Panc1 (cell line): ENCODE results near the gene UNC93B1. TPM values are rescaled to one million over a fixed set of nuclear protein-coding genes. Genes with fewer than 3 reads are reported as not detected.

Source experiments
- ATAC-seq: fragments of 200-7000 bp; cut with Tn5 transposase; 2 replicates; pipeline ENCODE4 v1.9.1; 2020; ENCODE audit warnings: mild to moderate bottlenecking, moderate library complexity
- BruUV-seq: library from RNA; stranded (reverse); fragments of 400-500 nt; replicated peaks from 2 replicates; lab custom pipeline; 2021; lab: Mats Ljungman, UMichigan
- CTCF ChIA-PET: fragments of 300-600 bp; sonication (Branson Sonifier 250); formaldehyde crosslinking; loops from one replicate; lab custom pipeline; 2022; ENCODE audit warnings: antibody characterized with exemption; lab: Charles Lee
- POLR2A ChIA-PET: fragments of 300-600 bp; sonication (Branson Sonifier 250); formaldehyde crosslinking; loops from one replicate; lab custom pipeline; 2022; ENCODE audit warnings: antibody characterized with exemption; lab: Charles Lee
- DNase-seq: peaks from one replicate; pipeline ENCODE4 v3.0.0-alpha.2; 2010; ENCODE audit warnings: low read depth, low spot score
- H3K27ac ChIP-seq: 2 replicates; pipeline ENCODE4 v1.5.1; 2011; ENCODE audit warnings: mild to moderate bottlenecking, low read length, inconsistent platforms
- H3K27me3 ChIP-seq: fragments of 200-500 bp; sonication (Bioruptor generic); 2 replicates; pipeline ENCODE4 v1.6.0; 2014; ENCODE audit warnings: low read length, inconsistent platforms; ENCODE audit not compliant: control insufficient read depth, insufficient read depth
- H3K36me3 ChIP-seq: fragments of 200-500 bp; sonication (Bioruptor generic); 2 replicates; pipeline ENCODE4 v1.5.1; 2014; ENCODE audit warnings: inconsistent platforms, mild to moderate bottlenecking, low read length, moderate library complexity; ENCODE audit not compliant: control insufficient read depth, insufficient read depth
- H3K4me1 ChIP-seq: 2 replicates; pipeline ENCODE4 v1.5.1; 2011; ENCODE audit warnings: inconsistent platforms, mild to moderate bottlenecking, low read length, moderate library complexity; ENCODE audit not compliant: control insufficient read depth, insufficient read depth
- H3K4me3 ChIP-seq, 2 experiments: 2 replicates each; pipeline ENCODE4 v1.5.1; 2011 to 2012; ENCODE audit warnings: low read depth in 2 of 2, low read length in 2 of 2, mild to moderate bottlenecking in 2 of 2, inconsistent platforms in 1 of 2, moderate library complexity in 1 of 2
- H3K9me3 ChIP-seq: fragments of 200-500 bp; sonication (Bioruptor generic); 2 replicates; pipeline ENCODE4 v1.5.1; 2014; ENCODE audit warnings: low read depth, mild to moderate bottlenecking, inconsistent platforms, low read length, moderate library complexity; ENCODE audit not compliant: control insufficient read depth, insufficient read depth
- POLR2AphosphoS5 ChIP-seq: IDR thresholded peaks from 2 replicates; pipeline ENCODE4 v1.6.1; 2012; ENCODE audit warnings: mild to moderate bottlenecking, low read depth, low read length, moderate library complexity
- TCF7L2 ChIP-seq: IDR thresholded peaks from 2 replicates; pipeline ENCODE4 v1.6.1; 2011; ENCODE audit warnings: mild to moderate bottlenecking, low read depth, low read length, inconsistent platforms
- in situ Hi-C: cut with HindIII; loops from 2 replicates; pipeline ENCODE4 v1.10.0; 2016; ENCODE audit warnings: low sequenced_read_pairs, low pct_unique_long_range_greater_than_20kb
- intact Hi-C: fragments of 100-400 bp; cut with micrococcal nuclease; formaldehyde crosslinking; loops from one replicate; pipeline ENCODE4 v1.10.0; 2022; ENCODE audit not compliant: unreplicated experiment
- total RNA-seq: library from RNA; stranded (reverse); gene quantifications from one replicate; pipeline ENCODE4 v1.2.1, GENCODE V29; 2021; ENCODE audit not compliant: unreplicated experiment
- TF ChIP-seq, protein P1 (sequence below), 2 experiments: IDR thresholded peaks; 2 replicates each; pipeline ENCODE4 v1.6.1; 2011 to 2012; ENCODE audit warnings: low read depth in 2 of 2, control low read depth in 1 of 2, low read length in 1 of 2, mild to moderate bottlenecking in 1 of 2, moderate library complexity in 1 of 2; ENCODE audit not compliant: insufficient read depth in 1 of 2

The UNC93B1 gene
- total RNA-seq, 1 experiment from 2014 or later, result 54.1 TPM

DNA sequence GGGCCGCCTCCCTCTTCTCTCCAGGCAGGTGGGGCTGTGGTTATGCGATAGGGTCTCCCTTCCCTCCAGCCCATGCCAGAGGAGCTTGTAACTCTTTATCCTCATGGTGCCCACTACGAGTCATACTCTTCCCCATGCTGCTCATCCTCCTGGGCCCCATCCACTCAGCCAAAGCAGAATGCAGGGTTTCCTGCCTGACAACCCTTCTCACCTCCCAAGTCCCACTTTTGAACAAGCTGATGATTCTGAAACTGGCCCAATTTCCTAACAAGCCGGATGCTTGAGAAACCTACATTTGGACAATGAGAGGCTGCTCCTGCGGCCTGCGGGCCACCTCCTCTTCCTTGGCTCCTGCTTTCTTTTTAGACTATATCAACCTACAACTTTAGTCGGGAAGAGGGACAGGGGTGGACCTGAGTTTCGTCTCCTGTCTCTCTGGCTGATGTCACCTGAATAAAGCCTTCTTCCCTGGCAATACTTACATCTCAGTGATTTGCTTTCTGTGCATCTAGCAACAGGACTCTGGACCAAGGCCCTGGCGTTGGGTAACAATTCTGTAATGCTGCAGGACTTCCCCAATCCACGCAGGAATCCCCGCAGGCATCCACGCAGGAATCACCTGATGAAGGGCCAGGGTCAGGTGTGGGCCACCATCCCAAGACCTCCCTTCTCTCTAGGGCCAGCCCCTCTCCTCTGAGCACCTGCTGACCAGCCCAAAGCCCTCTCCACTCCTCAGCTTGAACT, 25.1 kb upstream of the UNC93B1 start:
- H3K36me3 ChIP-seq, result no peaks in the 10 kb centered on the region
- peaks cover 31% of the 10 kb centered on the region for H3K4me1 ChIP-seq
- ChIA-PET CTCF (interaction anchor here (0.6 kb wide), 1 partner anchor 761 kb away, joined by 3 read pairs; no protein-coding TSS in a partner anchor), POLR2A (no interaction called here)
- no TSS peak for BruUV-seq
- peak overlapping the region; percentile 89 to 91 for H3K4me3 ChIP-seq
- intact Hi-C loops (no loop called here), in situ Hi-C loops (no loop called here)
- DNase-seq, result no peak
- no peaks in the 10 kb centered on the region for H3K9me3 ChIP-seq
- H3K27ac ChIP-seq, result peak overlapping the region; percentile 91
- H3K27me3 ChIP-seq, result no peaks in the 10 kb centered on the region
- ATAC-seq, result no peak
- TF ChIP-seq, protein P1, sequence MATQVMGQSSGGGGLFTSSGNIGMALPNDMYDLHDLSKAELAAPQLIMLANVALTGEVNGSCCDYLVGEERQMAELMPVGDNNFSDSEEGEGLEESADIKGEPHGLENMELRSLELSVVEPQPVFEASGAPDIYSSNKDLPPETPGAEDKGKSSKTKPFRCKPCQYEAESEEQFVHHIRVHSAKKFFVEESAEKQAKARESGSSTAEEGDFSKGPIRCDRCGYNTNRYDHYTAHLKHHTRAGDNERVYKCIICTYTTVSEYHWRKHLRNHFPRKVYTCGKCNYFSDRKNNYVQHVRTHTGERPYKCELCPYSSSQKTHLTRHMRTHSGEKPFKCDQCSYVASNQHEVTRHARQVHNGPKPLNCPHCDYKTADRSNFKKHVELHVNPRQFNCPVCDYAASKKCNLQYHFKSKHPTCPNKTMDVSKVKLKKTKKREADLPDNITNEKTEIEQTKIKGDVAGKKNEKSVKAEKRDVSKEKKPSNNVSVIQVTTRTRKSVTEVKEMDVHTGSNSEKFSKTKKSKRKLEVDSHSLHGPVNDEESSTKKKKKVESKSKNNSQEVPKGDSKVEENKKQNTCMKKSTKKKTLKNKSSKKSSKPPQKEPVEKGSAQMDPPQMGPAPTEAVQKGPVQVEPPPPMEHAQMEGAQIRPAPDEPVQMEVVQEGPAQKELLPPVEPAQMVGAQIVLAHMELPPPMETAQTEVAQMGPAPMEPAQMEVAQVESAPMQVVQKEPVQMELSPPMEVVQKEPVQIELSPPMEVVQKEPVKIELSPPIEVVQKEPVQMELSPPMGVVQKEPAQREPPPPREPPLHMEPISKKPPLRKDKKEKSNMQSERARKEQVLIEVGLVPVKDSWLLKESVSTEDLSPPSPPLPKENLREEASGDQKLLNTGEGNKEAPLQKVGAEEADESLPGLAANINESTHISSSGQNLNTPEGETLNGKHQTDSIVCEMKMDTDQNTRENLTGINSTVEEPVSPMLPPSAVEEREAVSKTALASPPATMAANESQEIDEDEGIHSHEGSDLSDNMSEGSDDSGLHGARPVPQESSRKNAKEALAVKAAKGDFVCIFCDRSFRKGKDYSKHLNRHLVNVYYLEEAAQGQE (IDR thresholded peaks at IDR 0.05; ENCODE audit: insufficient read depth in 1 of 2, low read depth in 2 of 2, low read length in 1 of 2), result no peak
- TF ChIP-seq POLR2AphosphoS5, result 0 out of 2 replicates have a peak, but pooled peaks have one; percentile 24

DNA sequence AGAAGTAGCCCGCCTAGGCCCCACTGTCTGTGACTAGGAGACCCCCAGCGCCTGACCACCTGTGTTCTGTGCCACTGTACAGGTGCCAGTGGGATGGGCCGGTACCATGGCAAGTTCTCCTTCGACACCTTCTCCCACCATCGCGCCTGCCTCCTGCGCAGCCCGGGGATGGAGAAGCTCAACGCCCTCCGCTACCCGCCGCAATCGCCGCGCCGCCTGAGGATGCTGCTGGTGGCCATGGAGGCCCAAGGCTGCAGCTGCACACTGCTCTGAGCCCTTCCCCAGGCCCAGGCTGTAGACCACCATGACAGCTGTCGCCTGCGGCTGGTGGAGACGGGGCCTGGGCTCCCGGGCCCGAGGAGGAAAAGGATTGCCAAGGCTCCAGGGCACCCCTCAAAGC, 23.8 kb upstream of the UNC93B1 start:
- Histone ChIP-seq H3K36me3 (no peaks in the 10 kb centered on the region), H3K4me3 (no peak overlapping the region), H3K4me1 (peaks cover 31% of the 10 kb centered on the region), H3K9me3 (no peaks in the 10 kb centered on the region), H3K27me3 (no peaks in the 10 kb centered on the region), H3K27ac (no peak overlapping the region)
- ChIA-PET CTCF (no interaction called here), POLR2A (no interaction called here)
- in situ Hi-C loops (no loop called here), intact Hi-C loops (no loop called here)
- TF ChIP-seq, protein P1 (IDR thresholded peaks at IDR 0.05; ENCODE audit: insufficient read depth in 1 of 2, low read depth in 2 of 2, low read length in 1 of 2), result 0 out of 4 replicates have a peak, but pooled peaks of 1 of the 2 experiments have one; percentile 8
- TF ChIP-seq TCF7L2, result no peak
- no TSS peak for BruUV-seq
- DNase-seq (no peak), ATAC-seq (no peak)
